Fibroblast of gingiva (primary cell): ENCODE data around the gene FOLR1.
A peak's percentile ranks its signal among the peaks of the same experiment; 100 is the strongest.

Source experiments
- DNase-seq: peaks from one replicate; pipeline ENCODE4 v3.0.0-alpha.2; 2011; ENCODE audit warnings: low read depth

The FOLR1 gene

DNA sequence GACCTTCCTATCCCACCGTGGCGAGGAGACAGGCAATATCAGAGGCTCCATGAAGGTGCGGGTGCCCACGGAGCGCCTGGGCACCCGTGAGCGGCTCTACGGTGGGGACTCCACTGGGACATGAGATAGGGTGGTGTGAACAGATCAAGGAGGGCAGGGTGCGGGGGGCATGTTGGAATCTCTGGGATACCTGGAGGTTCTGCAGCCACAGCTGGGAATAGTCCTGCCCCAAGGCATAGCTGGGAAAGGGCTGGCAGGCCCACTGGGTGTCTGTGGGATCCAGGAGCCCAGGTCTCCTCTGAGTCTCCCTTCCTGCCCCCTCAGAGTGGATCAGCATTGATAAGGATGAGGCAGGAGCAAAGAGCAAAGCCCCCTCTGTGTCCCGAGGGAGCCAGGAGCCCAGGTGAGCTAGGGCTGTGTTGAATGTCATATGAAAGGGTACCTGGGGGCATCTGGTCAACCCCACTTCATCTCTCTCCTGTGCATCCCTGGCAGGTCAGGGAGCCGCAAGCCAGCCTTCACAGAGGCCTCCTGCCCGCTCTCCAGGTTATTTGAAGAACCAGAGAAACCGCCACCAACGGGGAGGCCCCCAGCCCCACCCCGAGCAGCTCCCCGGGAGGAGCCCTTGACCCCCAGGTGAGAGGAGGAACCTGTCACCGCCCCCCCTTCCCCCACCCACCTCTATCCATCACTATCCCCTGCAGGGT is 43.6 kb downstream of the FOLR1 start:
- no peak for DNase-seq

GRCh38 chr11:72236083-72236697 is 44.2 kb downstream of the FOLR1 start:
- DNase-seq: no peak

GRCh38 chr11:72236774-72237111 is 44.8 kb downstream of the FOLR1 start:
- DNase-seq: no peak

DNA sequence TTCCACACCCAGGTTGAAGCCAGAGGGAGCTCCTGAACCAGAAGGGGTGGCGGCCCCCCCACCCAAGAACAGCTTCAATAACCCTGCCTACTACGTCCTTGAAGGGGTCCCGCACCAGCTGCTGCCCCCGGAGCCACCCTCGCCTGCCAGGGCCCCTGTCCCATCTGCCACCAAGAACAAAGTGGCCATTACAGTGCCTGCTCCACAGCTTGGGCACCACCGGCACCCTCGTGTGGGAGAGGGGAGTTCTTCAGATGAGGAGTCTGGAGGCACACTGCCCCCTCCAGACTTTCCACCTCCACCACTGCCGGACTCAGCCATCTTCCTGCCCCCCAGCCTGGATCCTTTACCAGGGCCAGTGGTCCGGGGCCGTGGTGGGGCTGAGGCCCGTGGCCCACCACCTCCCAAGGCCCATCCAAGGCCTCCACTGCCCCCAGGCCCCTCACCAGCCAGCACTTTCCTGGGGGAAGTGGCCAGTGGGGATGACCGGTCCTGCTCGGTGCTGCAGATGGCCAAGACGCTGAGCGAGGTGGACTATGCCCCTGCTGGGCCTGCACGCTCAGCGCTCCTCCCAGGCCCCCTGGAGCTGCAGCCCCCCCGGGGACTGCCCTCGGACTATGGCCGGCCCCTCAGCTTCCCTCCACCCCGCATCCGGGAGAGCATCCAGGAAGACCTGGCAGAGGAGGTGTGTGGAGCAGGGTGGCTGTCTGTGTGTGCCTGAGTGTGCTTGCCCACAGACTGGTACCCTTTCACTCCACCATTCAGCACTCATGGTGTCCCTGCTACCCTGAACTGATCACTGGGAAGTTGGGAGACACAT is 45.4 kb downstream of the FOLR1 start:
- DNase-seq: no peak

DNA sequence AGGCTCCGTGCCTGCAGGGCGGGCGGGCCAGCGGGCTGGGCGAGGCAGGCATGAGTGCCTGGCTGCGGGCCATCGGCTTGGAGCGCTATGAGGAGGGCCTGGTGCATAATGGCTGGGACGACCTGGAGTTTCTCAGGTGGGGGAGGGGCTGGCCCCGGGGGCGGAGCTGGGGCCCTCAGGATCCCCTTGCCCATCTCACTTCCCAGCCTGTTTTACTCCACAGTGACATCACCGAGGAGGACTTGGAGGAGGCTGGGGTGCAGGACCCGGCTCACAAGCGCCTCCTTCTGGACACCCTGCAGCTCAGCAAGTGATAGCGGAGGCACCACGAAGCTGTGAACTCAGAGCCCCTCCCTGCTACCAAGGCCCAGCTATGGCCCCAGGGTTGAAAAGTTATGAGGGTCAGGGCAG is 46.1 kb downstream of the FOLR1 start:
- peak; percentile 50 for DNase-seq

DNA sequence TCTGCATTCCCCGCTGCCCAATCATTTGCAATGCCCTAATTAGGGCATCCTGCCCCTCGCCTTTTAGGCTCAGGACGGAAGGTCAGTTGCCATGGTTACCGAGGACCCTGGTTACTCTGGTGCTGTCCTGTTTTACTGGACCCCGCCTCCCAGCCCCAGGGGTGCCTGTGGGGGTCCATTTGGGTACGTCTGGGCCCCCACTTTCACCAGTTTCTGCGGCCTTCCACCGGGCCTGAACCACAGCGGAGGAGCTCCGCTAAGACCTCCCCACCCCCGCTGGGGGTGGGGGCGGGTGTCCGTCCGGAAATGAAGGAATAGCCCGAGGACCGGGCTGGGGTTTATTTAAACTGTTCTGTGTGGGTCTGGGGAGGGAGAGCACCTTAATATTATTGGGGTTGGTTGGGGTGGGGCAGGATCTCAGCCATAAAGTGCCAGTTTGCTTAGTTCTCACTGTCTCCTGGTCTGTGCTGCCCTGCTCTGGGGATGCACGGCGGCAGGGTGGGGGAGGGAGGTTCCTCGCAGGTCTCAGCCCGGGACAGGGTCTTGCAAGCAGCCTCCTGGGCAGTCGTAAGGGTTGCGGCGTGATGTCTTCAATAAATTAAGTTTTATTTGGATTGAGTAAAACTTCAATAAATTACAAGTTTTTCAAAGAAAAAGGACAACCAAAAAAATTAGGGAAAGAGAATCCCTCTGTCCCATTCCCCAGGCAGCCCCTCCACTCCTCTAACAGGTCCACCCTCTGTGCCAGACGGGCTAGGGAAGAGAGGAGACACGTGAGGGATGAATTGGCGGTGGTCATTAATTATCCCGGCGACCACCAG is 46.8 kb downstream of the FOLR1 start:
- DNase-seq: no peak

- DNase-seq: peak; percentile 44
Observed at GRCh38 chr11:72239313-72239848, 47.4 kb downstream of the FOLR1 start.

DNA sequence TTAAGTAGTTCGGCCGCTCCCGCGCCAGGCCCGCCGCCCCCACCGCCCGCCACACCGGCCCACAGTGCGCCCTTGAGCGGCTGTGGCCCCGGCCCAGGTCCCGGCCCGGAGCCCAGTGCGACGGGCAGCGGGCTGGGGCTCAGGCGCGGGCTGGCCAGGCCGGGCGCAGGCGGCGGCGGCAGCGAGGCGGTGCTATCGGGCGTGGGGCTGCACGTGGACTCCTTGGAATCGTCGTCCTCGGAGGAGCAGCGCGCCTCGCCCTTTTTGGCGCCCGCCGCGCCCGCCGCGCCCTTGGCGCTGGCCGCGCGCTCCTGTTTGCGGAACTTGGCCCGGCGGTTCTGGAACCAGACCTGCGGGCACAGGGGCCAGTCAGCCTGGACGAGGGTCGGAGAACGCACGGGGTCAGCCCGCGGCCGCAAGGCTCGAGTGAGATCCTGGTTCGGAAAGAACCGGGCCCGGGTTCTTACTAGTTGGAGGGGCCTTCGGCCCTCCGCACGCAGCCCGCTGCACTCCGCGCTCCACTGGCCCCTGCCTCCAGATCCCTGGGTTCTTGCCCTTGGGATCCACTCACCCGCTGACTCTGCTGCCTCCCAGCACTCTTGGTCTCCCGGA is 48.0 kb downstream of the FOLR1 start:
- peak; percentile 30 for DNase-seq

- DNase-seq: no peak
Observed at GRCh38 chr11:72240461-72241290, 48.7 kb downstream of the FOLR1 start.

DNA sequence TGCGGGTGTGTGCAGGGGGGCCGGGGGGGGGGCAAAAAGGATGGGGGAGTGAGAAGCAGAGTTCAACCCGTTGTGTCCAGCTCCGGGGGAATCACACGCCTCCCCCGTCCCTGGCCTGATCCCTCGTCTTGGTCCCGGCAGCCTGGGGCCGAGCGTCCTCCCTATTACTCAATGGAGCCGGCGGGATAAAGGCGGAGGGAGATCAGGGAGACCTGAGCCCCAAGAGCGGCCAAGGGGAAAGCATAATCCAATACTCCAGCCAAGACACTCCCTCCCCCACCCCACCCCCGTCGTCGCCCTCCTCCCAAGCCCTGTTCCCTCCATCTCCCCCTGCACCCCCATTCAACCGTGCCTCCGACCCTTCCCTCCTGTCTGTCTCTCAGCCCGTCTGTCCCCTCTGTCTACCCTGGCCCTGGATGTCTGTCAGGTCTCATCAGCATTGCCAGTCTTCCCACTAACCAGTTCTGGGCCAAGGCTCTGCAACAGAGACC is 49.4 kb downstream of the FOLR1 start:
- no peak for DNase-seq

- no peak for DNase-seq
Observed at GRCh38 chr11:72242141-72242540, 50.2 kb downstream of the FOLR1 start.

- no peak for DNase-seq
Observed at GRCh38 chr11:72243173-72244059, 51.5 kb downstream of the FOLR1 start.

GRCh38 chr11:72244060-72244360 is 52.1 kb downstream of the FOLR1 start, which contains the start of gene PHOX2A:
Gene PHOX2A, minus strand, starts transcription at chr11:72244176. Its CDS starts 172 bp downstream, at chr11:72244004.
- no peak for DNase-seq

DNA sequence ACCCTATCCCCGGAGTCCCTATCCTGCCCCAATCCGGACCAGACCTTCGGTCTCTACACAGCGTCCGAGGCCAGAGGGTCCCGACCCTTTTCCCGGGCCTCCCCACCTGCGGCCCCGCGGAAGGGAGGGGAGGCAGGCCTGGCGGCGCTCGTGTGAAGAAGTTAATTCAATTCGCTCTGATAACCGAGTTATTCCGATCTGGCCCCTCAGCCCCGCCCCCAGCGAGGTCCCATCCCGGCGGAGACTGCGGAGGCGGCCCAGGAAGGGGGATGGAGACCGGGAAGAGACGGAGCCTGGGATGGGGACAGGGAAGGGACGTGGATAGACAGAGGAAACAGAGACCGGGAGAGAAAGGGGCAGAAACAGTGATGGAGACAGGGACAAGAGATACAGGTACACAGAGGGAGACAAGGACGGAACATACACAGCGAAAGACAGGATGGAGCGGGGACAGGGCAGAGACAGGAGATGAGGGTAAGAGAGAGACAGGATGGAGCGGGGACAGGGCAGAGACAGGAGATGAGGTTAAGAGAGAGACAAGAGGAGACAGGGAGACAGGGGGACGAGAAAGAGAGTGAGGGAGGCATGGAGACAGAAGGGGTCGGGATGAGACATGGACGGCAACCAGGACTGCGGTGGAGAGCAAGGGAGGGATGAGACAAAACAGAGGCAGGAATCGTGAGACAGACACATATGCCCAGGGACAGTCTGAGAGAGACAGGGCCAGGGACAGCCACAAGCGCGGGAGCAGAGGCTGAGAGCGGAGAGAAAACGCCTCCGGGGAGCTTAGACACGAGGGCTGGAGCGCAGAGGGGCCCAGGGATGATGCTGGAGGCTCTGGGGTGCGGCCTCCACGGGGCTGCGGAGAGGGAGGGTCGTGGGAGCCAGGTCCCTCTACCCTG is 52.7 kb downstream of the FOLR1 start:
- DNase-seq: no peak

DNA sequence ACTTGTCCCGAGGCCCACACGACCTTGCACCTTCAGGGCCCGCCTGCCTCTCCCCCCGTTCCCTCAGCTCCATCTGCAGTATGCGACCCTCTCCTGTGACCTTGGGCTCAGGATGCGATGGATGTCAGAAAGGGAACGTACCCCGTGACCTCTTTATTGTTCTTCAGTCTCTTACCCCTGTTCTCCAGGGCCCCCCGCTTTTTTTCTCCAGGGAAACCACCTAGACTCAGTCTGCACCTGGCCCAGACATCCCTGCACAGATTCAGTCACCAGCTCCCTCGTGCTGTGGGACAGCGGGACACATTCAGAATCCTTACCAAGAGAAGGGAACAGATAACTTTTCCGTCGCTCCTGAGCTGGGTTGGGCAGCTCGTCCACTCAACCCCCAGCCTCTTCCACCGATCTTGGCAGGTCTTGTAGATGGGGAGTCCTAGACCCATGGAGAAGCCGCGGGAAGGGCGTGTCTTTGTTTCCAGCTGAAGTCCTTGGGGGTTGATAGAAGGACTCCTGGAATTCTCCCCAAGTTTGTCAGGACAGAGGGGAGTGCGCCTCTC is 53.4 kb downstream of the FOLR1 start:
- DNase-seq: no peak
